Large intestine (tissue), 3 donors: ENCODE measurements around the gene OR4K15. TPM values are rescaled to one million over a fixed set of nuclear protein-coding genes. Genes with fewer than 3 reads are reported as not detected.

ENCODE experiments used
- DNase-seq, 2 donors: peaks; one replicate each; pipeline versions ENCODE4 v3.0.0 to v3.0.0-alpha.2; 2013
- H3K27ac ChIP-seq: one replicate; pipeline ENCODE4 v1.5.1; 2013; ENCODE audit warnings: low read length
- H3K27me3 ChIP-seq: 2 replicates; pipeline ENCODE4 v1.6.1; 2013; ENCODE audit warnings: low read length; ENCODE audit not compliant: control insufficient read depth, insufficient read depth
- H3K36me3 ChIP-seq: 2 replicates; pipeline ENCODE4 v1.6.1; 2013; ENCODE audit warnings: low read length; ENCODE audit not compliant: control insufficient read depth, insufficient read depth
- H3K4me1 ChIP-seq: one replicate; pipeline ENCODE4 v1.6.1; 2013; ENCODE audit warnings: low read length; ENCODE audit not compliant: control insufficient read depth, insufficient read depth
- H3K4me3 ChIP-seq: one replicate; pipeline ENCODE4 v1.5.1; 2013; ENCODE audit warnings: low read length
- H3K9me3 ChIP-seq: one replicate; pipeline ENCODE4 v1.6.1; 2013; ENCODE audit warnings: mild to moderate bottlenecking, low read depth, low read length, moderate library complexity; ENCODE audit not compliant: control insufficient read depth
- WGBS: methylation state at CpG from one replicate; pipeline ENCODE4 v1.1.5; 2013; ENCODE audit warnings: low lambda C conversion rate; ENCODE audit not compliant: insufficient coverage; 5-methylcytosine and 5-hydroxymethylcytosine counted together
- polyA plus RNA-seq: library from polyadenylated mRNA; unstranded; fragments of 120-200 nt; gene quantifications from one replicate; pipeline ENCODE4 v1.2.1, GENCODE V29; 2013

OR4K15 gene
- polyA plus RNA-seq, 1 donor: not detected

DNA sequence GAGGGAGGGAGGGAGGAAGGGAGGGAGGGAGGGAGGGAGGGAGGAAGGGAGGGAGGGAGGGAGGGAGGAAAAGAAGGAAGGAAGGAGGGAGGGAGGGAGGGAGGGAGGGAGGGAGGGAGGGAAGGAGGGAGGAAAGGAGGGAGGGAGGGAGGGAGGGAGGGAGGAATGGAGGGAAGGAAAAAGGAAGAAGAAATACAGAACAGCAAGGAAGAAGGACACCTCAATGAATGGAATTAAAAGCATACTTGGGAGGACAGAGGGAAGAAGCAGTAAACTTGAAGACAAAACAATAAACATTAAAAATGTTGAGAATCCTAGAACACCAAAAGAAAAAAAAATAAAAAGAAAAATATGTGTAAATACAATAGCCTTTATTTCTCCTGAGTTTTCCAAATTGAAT, 32.8 kb downstream of the OR4K15 start:
- Histone ChIP-seq H3K27ac (no peak overlapping the region), H3K4me3 (no peak overlapping the region), H3K36me3 (no peaks in the 10 kb centered on the region), H3K9me3 (no peaks in the 10 kb centered on the region), H3K4me1 (no peaks in the 10 kb centered on the region), H3K27me3 (no peaks in the 10 kb centered on the region)
- no peak for DNase-seq

DNA sequence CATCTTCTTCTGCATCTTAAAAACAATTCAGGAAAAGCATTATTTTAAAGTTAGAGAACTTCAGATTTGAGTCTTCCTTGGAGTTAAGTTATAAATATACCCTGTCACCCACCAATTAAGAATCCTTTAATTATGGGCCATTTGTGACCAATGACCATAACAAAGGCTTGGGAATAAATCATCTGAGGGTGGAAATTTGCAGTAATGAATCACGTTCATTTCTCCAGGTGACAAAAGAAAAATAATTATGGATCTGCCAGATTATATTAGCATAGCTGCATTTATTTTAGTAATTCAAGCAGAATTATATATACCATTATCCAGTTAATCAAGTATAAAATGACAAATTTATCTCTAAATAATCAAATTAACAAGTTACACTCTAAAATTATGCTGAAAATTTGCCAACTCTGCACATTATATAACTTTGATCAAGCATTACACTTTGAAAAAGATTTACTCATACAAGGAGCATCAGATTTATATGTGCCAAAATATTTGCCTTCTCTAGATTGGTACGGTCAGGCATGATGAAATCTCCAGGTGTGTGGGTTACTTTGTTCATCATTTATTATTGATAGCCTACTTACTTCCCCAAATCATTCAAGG, 44.0 kb downstream of the OR4K15 start, which contains the start of gene OR4K14:
TSS of gene OR4K14 (minus strand) at position 51 of the 609 bp plus-strand sequence. CDS start 4,114 bp downstream, outside the sequence.
- peaks cover 4% of the 10 kb centered on the region for H3K9me3 ChIP-seq
- 100% methylated on average over 1 of the region's 2 CpGs for WGBS
- H3K4me1 ChIP-seq: no peaks in the 10 kb centered on the region
- no peak for DNase-seq
- no peaks in the 10 kb centered on the region for H3K36me3 ChIP-seq
- no peaks in the 10 kb centered on the region for H3K27me3 ChIP-seq
- no peak within 1 kb of the TSS for H3K4me3 ChIP-seq
- H3K27ac ChIP-seq: no peak within 1 kb of the TSS

Other genes with a start within 250 kb of the OR4K15 start
- gene OR4Q3, start 232.0 kb upstream of the OR4K15 start, polyA plus RNA-seq: not detected
- gene OR4M1, start 202.1 kb upstream of the OR4K15 start, polyA plus RNA-seq: not detected
- gene OR4N2, start 171.8 kb upstream of the OR4K15 start, polyA plus RNA-seq: not detected
- gene OR4K2, start 100.4 kb upstream of the OR4K15 start, polyA plus RNA-seq: not detected
- not detected for gene OR4K5, start 55.0 kb upstream of the OR4K15 start, polyA plus RNA-seq
- gene OR4K1, start 44.7 kb upstream of the OR4K15 start, polyA plus RNA-seq: not detected
- gene OR4Q2, start 26.6 kb downstream of the OR4K15 start, polyA plus RNA-seq: not detected
- not detected for gene OR4K14, start 43.7 kb downstream of the OR4K15 start, polyA plus RNA-seq
- not detected for gene OR4K13, start 60.4 kb downstream of the OR4K15 start, polyA plus RNA-seq
- not detected for gene OR4L1, start 84.5 kb downstream of the OR4K15 start, polyA plus RNA-seq
- gene OR4K17, start 135.1 kb downstream of the OR4K15 start, polyA plus RNA-seq: not detected
- gene OR4N5, start 163.2 kb downstream of the OR4K15 start, polyA plus RNA-seq: not detected
- gene OR11G2, start 215.3 kb downstream of the OR4K15 start, polyA plus RNA-seq: not detected
- gene OR11H6, start 248.1 kb downstream of the OR4K15 start, polyA plus RNA-seq: not detected